ENCODE results near the gene HDDC3.
"Not testable (repeated sequence)": the region's sequence is repeated elsewhere in the genome, so short reads cannot be mapped to it uniquely, and the experiment has no call there.

The HDDC3 gene

GRCh38 chr15:90929246-90930019 lies 2.9 kb downstream of the HDDC3 start:
- TF ChIP-seq NFRKB (IDR thresholded peaks at IDR 0.05) (no peak), ARNT (IDR thresholded peaks at IDR 0.05) (no peak), HDGF (IDR thresholded peaks at IDR 0.05; ENCODE audit: borderline replicate concordance) (no peak), CTBP1 (IDR thresholded peaks at IDR 0.05; ENCODE audit: borderline replicate concordance) (no peak), SUZ12 (IDR thresholded peaks at IDR 0.05) (no peak), FOXA1 (IDR thresholded peaks at IDR 0.05) (no peak), LEF1 (IDR thresholded peaks at IDR 0.05; ENCODE audit: borderline replicate concordance) (no peak), FOXK2 (IDR thresholded peaks at IDR 0.05) (no peak), SP1 (IDR thresholded peaks at IDR 0.05) (no peak), TARDBP (IDR thresholded peaks at IDR 0.05) (no peak), PKNOX1 (IDR thresholded peaks at IDR 0.05) (no peak), BHLHE40 (IDR thresholded peaks at IDR 0.05; ENCODE audit: borderline replicate concordance) (no peak)
- ChIA-PET POLR2A (interaction anchor here (0.7 to 8.2 kb wide), 8 partner anchors 9 to 212 kb away, joined by 3 to 142 read pairs (median 7); partner anchors contain the start of genes BLM, MAN2A2 and RCCD1), CTCF (no interaction called here)
- DNase-seq (ENCODE audit: extremely low spot score), result no peak

- ChIA-PET CTCF (interaction anchor here (0.7 kb wide), 2 partner anchors 212 to 965 kb away, joined by 4 to 12 read pairs; no protein-coding TSS in a partner anchor), POLR2A (interaction anchor here (8.2 kb wide), 1 partner anchor 24 kb away, joined by 142 read pairs; the partner anchor contains the start of gene MAN2A2)
- DNase-seq (ENCODE audit: extremely low spot score), result not testable (repeated sequence)
These were observed 4.2 kb downstream of the HDDC3 start for GRCh38 chr15:90928106-90928505.

GRCh38 chr15:90926766-90927165 lies 5.6 kb downstream of the HDDC3 start:
- POLR2A ChIA-PET; DNase-seq (ENCODE audit: extremely low spot score): not testable (repeated sequence)
- CTCF ChIA-PET, result interaction anchor here (1.3 kb wide), 1 partner anchor 25 kb away, joined by 4 read pairs; no protein-coding TSS in a partner anchor

DNA sequence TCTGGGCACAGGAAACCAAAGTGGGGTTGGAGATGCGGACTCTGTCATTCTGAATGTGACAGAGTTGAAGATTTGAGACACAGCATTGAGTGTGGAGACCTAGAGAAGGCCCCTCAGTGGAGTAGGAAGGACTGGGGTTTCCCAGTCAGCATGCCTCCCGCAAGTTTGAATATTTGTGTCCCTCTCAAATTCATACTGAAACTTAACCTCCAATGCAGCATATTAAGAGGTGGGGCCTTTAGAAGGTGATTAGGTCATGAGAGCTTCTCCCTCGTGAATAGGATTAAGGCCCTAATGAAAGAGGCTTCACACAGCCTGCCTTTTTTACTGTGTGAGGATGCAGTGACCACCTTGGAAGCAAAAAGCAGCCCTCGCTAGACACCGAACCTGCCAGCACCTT lies 8.0 kb downstream of the HDDC3 start:
- POLR2A ChIA-PET, result no interaction called here
- TF ChIP-seq FOXM1 (IDR thresholded peaks at IDR 0.05; ENCODE audit: borderline replicate concordance) (no peak), ARNT (IDR thresholded peaks at IDR 0.05) (no peak), TARDBP (IDR thresholded peaks at IDR 0.05) (no peak), FOXK2 (IDR thresholded peaks at IDR 0.05) (no peak), LEF1 (IDR thresholded peaks at IDR 0.05; ENCODE audit: borderline replicate concordance) (no peak), SUZ12 (IDR thresholded peaks at IDR 0.05) (no peak), HDGF (IDR thresholded peaks at IDR 0.05; ENCODE audit: borderline replicate concordance) (no peak), BHLHE40 (IDR thresholded peaks at IDR 0.05; ENCODE audit: borderline replicate concordance) (no peak), NFRKB (IDR thresholded peaks at IDR 0.05) (no peak), PKNOX1 (IDR thresholded peaks at IDR 0.05) (no peak), L3MBTL2 (conservative IDR thresholded peaks at IDR 0.05) (no peak), CTBP1 (IDR thresholded peaks at IDR 0.05; ENCODE audit: borderline replicate concordance) (no peak), FOXA1 (IDR thresholded peaks at IDR 0.05) (no peak), ZNF384 (IDR thresholded peaks at IDR 0.05) (no peak)
- no peak for DNase-seq (ENCODE audit: extremely low spot score)
- CTCF ChIA-PET, result interaction anchor here (2.0 kb wide), 1 partner anchor 8 kb away, joined by 13 read pairs; the partner anchor contains the start of gene HDDC3

DNA sequence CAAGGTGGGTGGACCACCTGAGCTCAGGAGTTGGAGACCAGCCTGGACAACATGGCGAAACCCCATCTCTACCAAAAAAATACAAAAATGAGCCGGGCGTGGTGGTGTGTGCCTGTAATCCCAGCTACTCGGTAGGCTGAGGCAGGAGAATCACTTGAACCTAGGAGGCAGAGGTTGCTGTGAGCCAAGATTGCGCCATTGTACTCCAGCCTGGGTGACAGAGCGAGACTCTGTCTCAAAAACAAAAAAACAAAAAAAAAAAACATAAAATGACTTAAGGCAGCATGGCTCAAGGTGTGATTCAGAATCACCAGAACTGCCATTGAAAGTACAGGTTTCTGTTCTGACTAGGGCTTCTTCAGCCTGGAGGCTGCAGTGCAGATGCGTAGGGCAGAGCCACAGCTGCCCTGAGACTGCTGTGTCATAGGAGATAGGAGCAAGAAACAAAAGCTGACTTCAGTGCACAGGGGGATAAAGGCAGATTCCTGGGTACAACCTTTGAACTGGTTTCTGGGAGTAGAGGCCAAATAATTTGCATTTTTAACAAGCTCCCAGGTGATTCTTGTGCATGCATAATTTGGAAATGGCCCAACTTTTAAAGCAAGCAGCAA lies 9.5 kb downstream of the HDDC3 start:
- POLR2A ChIA-PET, result interaction anchor here (2.0 to 2.8 kb wide), 2 partner anchors 9 kb away, joined by 8 to 15 read pairs; partner anchors contain the start of gene HDDC3
- not testable (repeated sequence) for DNase-seq (ENCODE audit: extremely low spot score)
- CTCF ChIA-PET, result interaction anchor here (0.8 to 2.0 kb wide), 3 partner anchors 9 to 11 kb away, joined by 3 to 13 read pairs (median 8); partner anchors contain the start of gene HDDC3

GRCh38 chr15:90921887-90922286 lies 10.5 kb downstream of the HDDC3 start:
- ChIA-PET POLR2A (interaction anchor here (1.5 to 2.8 kb wide), 3 partner anchors 8 to 13 kb away, joined by 4 to 15 read pairs (median 8); partner anchors contain the start of genes HDDC3 and UNC45A), CTCF (interaction anchor here (0.6 to 1.4 kb wide), 3 partner anchors 10 to 22 kb away, joined by 3 to 8 read pairs (median 5); partner anchors contain the start of gene HDDC3)
- TF ChIP-seq ELF4 (IDR thresholded peaks at IDR 0.05) (no peak), HDGF (IDR thresholded peaks at IDR 0.05; ENCODE audit: borderline replicate concordance) (no peak)
- DNase-seq (ENCODE audit: extremely low spot score), result no peak

DNA sequence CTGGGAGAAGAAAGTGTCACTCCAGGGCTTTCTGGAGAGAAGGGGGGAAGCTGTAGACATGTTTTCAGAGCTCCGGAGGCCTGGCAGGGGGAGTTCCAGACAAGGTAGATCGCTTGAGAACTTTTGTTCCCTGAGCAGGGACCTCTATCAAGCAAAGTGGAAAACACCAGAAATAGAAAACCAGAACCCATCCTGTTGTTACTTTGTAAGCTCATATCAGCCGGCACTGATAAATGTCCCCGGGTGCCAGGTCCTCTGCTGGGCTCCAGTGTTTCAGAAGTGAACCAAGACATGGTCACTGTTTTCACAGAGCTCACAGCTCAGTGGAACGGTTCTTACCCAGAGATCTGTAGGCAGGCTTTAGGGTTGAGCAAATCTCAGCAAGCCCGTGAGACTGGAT lies 13.5 kb downstream of the HDDC3 start:
- no peak for DNase-seq (ENCODE audit: extremely low spot score)
- ChIA-PET CTCF (no interaction called here), POLR2A (interaction anchor here (1.4 to 2.2 kb wide), 2 partner anchors 13 to 15 kb away, joined by 5 read pairs; partner anchors contain the start of gene MAN2A2)
- TF ChIP-seq NFRKB (IDR thresholded peaks at IDR 0.05), result no peak
- no peak for TF ChIP-seq CTBP1 (IDR thresholded peaks at IDR 0.05; ENCODE audit: borderline replicate concordance)
- no peak for TF ChIP-seq HDGF (IDR thresholded peaks at IDR 0.05; ENCODE audit: borderline replicate concordance)
- no peak for TF ChIP-seq ARNT (IDR thresholded peaks at IDR 0.05)
- TF ChIP-seq FOXA1 (IDR thresholded peaks at IDR 0.05), result no peak
- no peak for TF ChIP-seq LEF1 (IDR thresholded peaks at IDR 0.05; ENCODE audit: borderline replicate concordance)
- no peak for TF ChIP-seq BHLHE40 (IDR thresholded peaks at IDR 0.05; ENCODE audit: borderline replicate concordance)
- no peak for TF ChIP-seq TARDBP (IDR thresholded peaks at IDR 0.05)
- no peak for TF ChIP-seq FOXK2 (IDR thresholded peaks at IDR 0.05)
- TF ChIP-seq SP1 (IDR thresholded peaks at IDR 0.05), result no peak
- no peak for TF ChIP-seq L3MBTL2 (conservative IDR thresholded peaks at IDR 0.05)

Data from HEK293T (cell line).